IMR-90 (cell line): ENCODE measurements around the gene CCDC136. TPM values are rescaled to one million over a fixed set of nuclear protein-coding genes. Genes with fewer than 3 reads are reported as not detected.

Experiments used
- ATAC-seq: fragments of 200-7000 bp; cut with Tn5 transposase; 2 replicates; pipeline ENCODE4 v1.9.1; 2020; ENCODE audit warnings: low read depth, mild to moderate bottlenecking, moderate library complexity
- BruUV-seq: library from RNA; stranded (reverse); fragments of 400-500 nt; replicated peaks from 2 replicates; lab custom pipeline; 2021; lab: Mats Ljungman, UMichigan
- CTCF ChIA-PET: fragments of 300-600 bp; formaldehyde crosslinking; extraction: SDS; loops from one replicate; lab custom pipeline; 2021; ENCODE audit warnings: antibody characterized with exemption; lab: Yijun Ruan, JAX
- POLR2A ChIA-PET: fragments of 300-600 bp; sonication (Branson Sonifier 250); formaldehyde crosslinking; loops from one replicate; lab custom pipeline; 2022; ENCODE audit warnings: antibody characterized with exemption; ENCODE audit not compliant: unreplicated experiment; lab: Charles Lee
- DNase-seq: peaks from one replicate; pipeline ENCODE4 v3.0.0; 2013
- H2AFZ ChIP-seq: replicated peaks from 2 replicates; pipeline ENCODE3; 2013; ENCODE audit warnings: low read length, mild to moderate bottlenecking; ENCODE audit not compliant: poor library complexity
- H2AK5ac ChIP-seq: 2 replicates; pipeline ENCODE4 v1.6.1; 2013; ENCODE audit warnings: low read depth, low read length, inconsistent platforms
- H2AK9ac ChIP-seq: replicated peaks from 2 replicates; pipeline ENCODE3; 2013; ENCODE audit warnings: mild to moderate bottlenecking, low read depth, low read length, moderate library complexity; ENCODE audit not compliant: poor library complexity
- H2BK120ac ChIP-seq: 2 replicates; pipeline ENCODE4 v1.6.1; 2013; ENCODE audit warnings: low read depth, low read length, inconsistent platforms
- H2BK15ac ChIP-seq: 3 replicates; pipeline ENCODE4 v1.6.1; 2013; ENCODE audit warnings: low read depth, low read length, inconsistent platforms
- H2BK20ac ChIP-seq: 2 replicates; pipeline ENCODE4 v1.6.1; 2013; ENCODE audit warnings: low read depth, mild to moderate bottlenecking, inconsistent platforms, low read length, moderate library complexity
- H2BK5ac ChIP-seq: 2 replicates; pipeline ENCODE4 v1.6.1; 2013; ENCODE audit warnings: mild to moderate bottlenecking, low read depth, low read length, inconsistent platforms; ENCODE audit not compliant: poor library complexity, severe bottlenecking
- H3K14ac ChIP-seq: replicated peaks from 2 replicates; pipeline ENCODE4 v1.6.1; 2013; ENCODE audit warnings: low read depth, low read length, inconsistent platforms
- H3K18ac ChIP-seq: 2 replicates; pipeline ENCODE4 v1.6.1; 2013; ENCODE audit warnings: low read depth, low read length, control low read depth
- H3K23ac ChIP-seq: 2 replicates; pipeline ENCODE4 v1.6.1; 2013; ENCODE audit warnings: low read depth, low read length, inconsistent platforms
- H3K27ac ChIP-seq: 2 replicates; pipeline ENCODE4 v1.5.1; 2013; ENCODE audit warnings: mild to moderate bottlenecking, control low read depth, low read length; ENCODE audit not compliant: insufficient read depth
- H3K27me3 ChIP-seq: 2 replicates; pipeline ENCODE4 v1.6.1; 2013; ENCODE audit warnings: low read length; ENCODE audit not compliant: control insufficient read depth, insufficient read depth
- H3K36me3 ChIP-seq: 2 replicates; pipeline ENCODE4 v1.6.1; 2013; ENCODE audit warnings: low read length, mixed read lengths; ENCODE audit not compliant: control insufficient read depth, insufficient read depth
- H3K4ac ChIP-seq: 2 replicates; pipeline ENCODE4 v1.6.1; 2013; ENCODE audit warnings: low read depth, low read length, inconsistent platforms
- H3K4me1 ChIP-seq: 2 replicates; pipeline ENCODE4 v1.6.1; 2013; ENCODE audit warnings: low read length, mixed read lengths; ENCODE audit not compliant: control insufficient read depth, insufficient read depth
- H3K4me2 ChIP-seq: 2 replicates; pipeline ENCODE4 v1.6.1; 2013; ENCODE audit warnings: low read depth, mild to moderate bottlenecking, control low read depth, low read length, moderate library complexity
- H3K4me3 ChIP-seq: 2 replicates; pipeline ENCODE4 v1.5.1; 2013; ENCODE audit warnings: low read depth, mild to moderate bottlenecking, control low read depth, low read length, moderate library complexity; ENCODE audit not compliant: insufficient read depth
- H3K56ac ChIP-seq: 2 replicates; pipeline ENCODE4 v1.6.1; 2013; ENCODE audit warnings: low read length, inconsistent platforms; ENCODE audit not compliant: insufficient read depth; ENCODE audit errors: extremely low read depth
- H3K79me1 ChIP-seq, 2 experiments: 2 replicates each; pipeline ENCODE4 v1.6.1; 2013; ENCODE audit warnings: low read length in 2 of 2, inconsistent platforms in 1 of 2, low read depth in 1 of 2
- H3K9ac ChIP-seq: 2 replicates; pipeline ENCODE4 v1.6.1; 2013; ENCODE audit warnings: low read depth, low read length, control low read depth
- H3K9me1 ChIP-seq: 2 replicates; pipeline ENCODE4 v1.6.1; 2013; ENCODE audit warnings: low read length, inconsistent platforms; ENCODE audit not compliant: insufficient read depth
- H3K9me3 ChIP-seq: 2 replicates; pipeline ENCODE4 v1.6.1; 2013; ENCODE audit warnings: low read length; ENCODE audit not compliant: control insufficient read depth, insufficient read depth
- H4K20me1 ChIP-seq: 2 replicates; pipeline ENCODE4 v1.6.1; 2013; ENCODE audit warnings: low read length, inconsistent platforms; ENCODE audit not compliant: insufficient read depth
- H4K5ac ChIP-seq: 2 replicates; pipeline ENCODE4 v1.6.1; 2013; ENCODE audit warnings: mild to moderate bottlenecking, low read depth, low read length, control low read depth
- H4K8ac ChIP-seq, 2 experiments: 2 replicates each; pipeline ENCODE4 v1.6.1; 2013; ENCODE audit warnings: low read depth in 2 of 2, low read length in 2 of 2, control low read depth in 1 of 2, inconsistent platforms in 1 of 2
- H4K91ac ChIP-seq: 2 replicates; pipeline ENCODE4 v1.6.1; 2013; ENCODE audit warnings: low read depth, low read length, inconsistent platforms; ENCODE audit not compliant: insufficient read depth
- BHLHE40 ChIP-seq: fragments of 150-350 bp; IDR thresholded peaks from 2 replicates; pipeline ENCODE4 v1.6.1; 2016; ENCODE audit warnings: mild to moderate bottlenecking, low read depth, low read length
- CHD1 ChIP-seq: IDR thresholded peaks from 2 replicates; pipeline ENCODE4 v1.6.1; 2012; ENCODE audit warnings: low read depth, low read length, improper control_type of control experiment
- FOS ChIP-seq: fragments of 150-350 bp; IDR thresholded peaks from 2 replicates; pipeline ENCODE4 v1.6.1; 2016; ENCODE audit warnings: low read depth, low read length
- NFE2L2 ChIP-seq: fragments of 150-350 bp; IDR thresholded peaks from 2 replicates; pipeline ENCODE4 v1.6.1; 2016; ENCODE audit warnings: low read depth, mild to moderate bottlenecking, low read length
- RAD21 ChIP-seq: IDR thresholded peaks from 2 replicates; pipeline ENCODE4 v1.6.1; 2012; ENCODE audit warnings: low read length, improper control_type of control experiment
- WGBS, 2 experiments: methylation state at CpG; one replicate each; pipeline versions ENCODE4 v1.1.5 to v1.1.7; 2013; ENCODE audit warnings: missing lambda C conversion rate in 2 of 2; ENCODE audit not compliant: insufficient read length in 1 of 2; ENCODE audit errors: extremely low coverage in 2 of 2; 5-methylcytosine and 5-hydroxymethylcytosine counted together
- dilution Hi-C: fragments of 300-500 bp; cut with HindIII; formaldehyde crosslinking; loops from one replicate; pipeline ENCODE4 v1.14.3; 2018; ENCODE audit warnings: low sequenced_read_pairs; ENCODE audit not compliant: unreplicated experiment
- in situ Hi-C: fragments of 300-500 bp; cut with MboI; formaldehyde crosslinking; loops from 3 replicates; pipeline ENCODE4 v1.14.3; 2019; ENCODE audit warnings: low sequenced_read_pairs, inconsistent platforms, mixed read lengths
- intact Hi-C: fragments of 100-400 bp; cut with micrococcal nuclease; formaldehyde crosslinking; loops from 2 replicates; pipeline ENCODE4 v1.10.0; 2022
- polyA plus RNA-seq, 3 experiments: library from polyadenylated mRNA; depleted of rRNA; stranded (reverse); fragments of >200 nt; gene quantifications; 2 replicates each; pipeline ENCODE4 v1.2.3, GENCODE V29; 2012; ENCODE audit warnings: low replicate concordance in 1 of 3
- total RNA-seq: library from RNA; depleted of rRNA; stranded (reverse); fragments of >200 nt; gene quantifications from 2 replicates; pipeline ENCODE4 v1.2.3, GENCODE V29; 2012
- TF ChIP-seq, protein P1 (sequence below): fragments of 150-350 bp; IDR thresholded peaks from 2 replicates; pipeline ENCODE4 v1.6.1; 2017; ENCODE audit warnings: mild to moderate bottlenecking, antibody characterized with exemption, low read length, low read depth

CCDC136 gene
- total and polyA plus RNA-seq, 2 of the 4 experiments (the other 2 are of a cell fraction): 7.7 to 18.0 TPM

DNA sequence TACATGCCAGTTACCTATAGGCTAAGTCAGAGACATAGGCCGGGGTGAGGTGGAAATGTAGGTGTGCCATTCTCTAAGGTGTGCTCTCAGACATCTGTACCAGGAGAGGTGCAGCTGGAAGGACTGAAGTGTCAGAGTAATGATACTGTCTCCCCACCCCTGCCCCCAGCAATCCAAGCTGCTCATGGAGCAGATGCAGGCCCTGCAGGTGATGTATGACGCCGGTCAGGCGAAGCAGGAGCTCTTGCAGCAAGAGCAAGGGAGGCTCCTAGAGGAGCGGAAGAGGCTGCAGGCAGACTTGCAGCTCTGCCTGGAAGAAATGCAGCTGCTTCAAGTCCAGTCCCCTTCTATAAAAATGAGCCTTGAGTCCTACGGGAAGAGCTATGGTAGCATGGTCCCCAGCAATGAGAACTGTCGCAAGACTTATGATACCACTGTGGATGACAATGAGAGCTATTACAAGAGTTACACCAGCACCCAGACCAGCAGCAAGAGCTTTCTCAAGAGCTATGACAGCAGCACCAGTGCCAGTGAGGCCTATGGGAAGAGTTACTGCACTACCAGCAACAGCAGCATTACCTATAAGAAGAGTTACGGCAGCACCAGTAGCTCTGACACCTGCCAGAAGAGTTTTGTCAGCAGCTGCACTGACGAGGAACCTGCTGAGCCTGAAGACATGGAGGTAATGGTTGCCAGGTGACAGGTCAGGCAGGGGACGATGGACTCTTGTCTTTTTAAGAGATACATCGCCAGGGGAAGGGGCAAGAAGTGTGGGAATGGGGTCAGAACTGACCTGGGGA lies 20.1 kb downstream of the CCDC136 start:
- peaks cover 10% of the 10 kb centered on the region for H3K4me1 ChIP-seq
- no peak overlapping the region for H4K8ac ChIP-seq
- H3K9me3 ChIP-seq: no peaks in the 10 kb centered on the region
- H2AK9ac ChIP-seq: no peak overlapping the region
- H3K23ac ChIP-seq: no peak overlapping the region
- no peak overlapping the region for H2BK15ac ChIP-seq
- H3K18ac ChIP-seq: no peak overlapping the region
- H3K4ac ChIP-seq: no peak overlapping the region
- H3K14ac ChIP-seq: no peak overlapping the region
- H3K36me3 ChIP-seq: peaks cover 7% of the 10 kb centered on the region; the same call in 1 of the 2 replicates
- intact Hi-C loops (no loop called here), in situ Hi-C loops (no loop called here), dilution Hi-C loops (no loop called here)
- H4K91ac ChIP-seq: no peak overlapping the region
- no peak overlapping the region for H4K5ac ChIP-seq
- no peaks in the 10 kb centered on the region; a peak in 1 of 4 replicates for H3K79me1 ChIP-seq
- no peaks in the 10 kb centered on the region for H3K27me3 ChIP-seq
- no peak overlapping the region for H3K4me3 ChIP-seq
- H4K20me1 ChIP-seq: no peaks in the 10 kb centered on the region
- H2AFZ ChIP-seq: no peak overlapping the region
- no peak overlapping the region for H3K9ac ChIP-seq
- H3K27ac ChIP-seq: no peak overlapping the region
- no peak overlapping the region for H3K4me2 ChIP-seq
- no peak overlapping the region for H2BK20ac ChIP-seq
- DNase-seq (no peak), ATAC-seq (no peak)
- H2BK120ac ChIP-seq: no peak overlapping the region
- no TSS peak for BruUV-seq
- TF ChIP-seq BHLHE40 (no peak), CHD1 (no peak), FOS (no peak), NFE2L2 (no peak), RAD21 (no peak)
- TF ChIP-seq, protein P1, sequence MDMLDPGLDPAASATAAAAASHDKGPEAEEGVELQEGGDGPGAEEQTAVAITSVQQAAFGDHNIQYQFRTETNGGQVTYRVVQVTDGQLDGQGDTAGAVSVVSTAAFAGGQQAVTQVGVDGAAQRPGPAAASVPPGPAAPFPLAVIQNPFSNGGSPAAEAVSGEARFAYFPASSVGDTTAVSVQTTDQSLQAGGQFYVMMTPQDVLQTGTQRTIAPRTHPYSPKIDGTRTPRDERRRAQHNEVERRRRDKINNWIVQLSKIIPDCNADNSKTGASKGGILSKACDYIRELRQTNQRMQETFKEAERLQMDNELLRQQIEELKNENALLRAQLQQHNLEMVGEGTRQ: no peak
- POLR2A ChIA-PET: interaction anchor here (0.6 kb wide), 1 partner anchor 10 kb away, joined by 3 read pairs; no protein-coding TSS in a partner anchor
- CTCF ChIA-PET: interaction anchor here (0.7 kb wide), 1 partner anchor 718 kb away, joined by 6 read pairs; no protein-coding TSS in a partner anchor
- H2BK5ac ChIP-seq: no peak overlapping the region
- no peak overlapping the region for H3K56ac ChIP-seq
- peaks cover 6% of the 10 kb centered on the region for H3K9me1 ChIP-seq
- no peak overlapping the region for H2AK5ac ChIP-seq
- WGBS, 2 experiments: 100% methylated on average over 8 of the region's 11 CpGs; no CpG with 5 or more reads in 1 of the 2 experiments
